Muscle layer of duodenum (tissue), 2 donors: ENCODE results near the gene GUCD1.

Experiments used
- H3K27ac ChIP-seq: one replicate; pipeline ENCODE4 v1.7.0; 2013; ENCODE audit warnings: mild to moderate bottlenecking, low read length
- H3K27me3 ChIP-seq: one replicate; pipeline ENCODE4 v1.7.0; 2013; ENCODE audit warnings: low read depth, mild to moderate bottlenecking, control low read depth, low read length
- H3K36me3 ChIP-seq, 2 donors: one replicate each; pipeline ENCODE4 v1.7.0; 2013; ENCODE audit warnings: low read length in 2 of 2, control low read depth in 1 of 2, mild to moderate bottlenecking in 1 of 2; ENCODE audit not compliant: insufficient read depth in 2 of 2, control insufficient read depth in 1 of 2
- H3K4me1 ChIP-seq, 2 donors: one replicate each; pipeline ENCODE4 v1.7.0; 2013; ENCODE audit warnings: low read length in 2 of 2, mild to moderate bottlenecking in 2 of 2, control low read depth in 1 of 2, moderate library complexity in 1 of 2; ENCODE audit not compliant: insufficient read depth in 2 of 2, control insufficient read depth in 1 of 2
- H3K4me3 ChIP-seq, 2 donors: one replicate each; pipeline ENCODE4 v1.7.0; 2013; ENCODE audit warnings: low read length in 2 of 2, low read depth in 1 of 2, mild to moderate bottlenecking in 1 of 2
- H3K9me3 ChIP-seq, 2 donors: one replicate each; pipeline ENCODE4 v1.7.0; 2013; ENCODE audit warnings: low read length in 2 of 2, control low read depth in 1 of 2, mild to moderate bottlenecking in 1 of 2; ENCODE audit not compliant: control insufficient read depth in 1 of 2
- donor health status: healthy.

Gene GUCD1

DNA sequence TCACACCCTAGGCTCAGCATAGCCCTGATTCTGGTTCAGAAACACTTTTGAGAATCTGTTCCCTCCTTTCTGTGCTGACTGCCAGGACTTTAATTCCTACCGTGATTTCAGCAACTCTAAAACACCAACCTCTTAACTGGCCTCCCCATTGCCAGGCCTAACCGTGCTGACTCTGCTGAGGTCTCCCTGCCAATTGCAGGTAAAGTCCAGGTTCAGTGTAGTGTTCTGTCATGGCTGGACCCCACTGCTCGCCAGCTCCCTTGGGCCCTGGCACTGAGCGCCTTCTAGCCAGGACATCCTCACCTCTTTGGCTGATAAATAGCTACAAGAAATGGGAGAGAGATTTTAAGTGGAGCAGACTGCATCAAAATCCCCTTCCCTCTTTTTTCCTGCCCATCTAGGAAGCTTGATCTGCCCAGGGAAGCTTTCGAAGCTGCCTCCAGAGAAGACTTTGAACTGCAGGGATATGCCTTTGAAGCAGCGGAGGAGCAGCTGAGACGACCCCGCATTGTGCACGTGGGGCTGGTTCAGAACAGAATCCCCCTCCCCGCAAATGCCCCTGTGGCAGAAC lies 55.1 kb downstream of the GUCD1 start:
- Histone ChIP-seq H3K4me1 (peaks cover 0 to 3% of the 10 kb centered on the region in 2 donors), H3K4me3 (no peak overlapping the region), H3K9me3 (no peaks in the 10 kb centered on the region), H3K36me3 (no peaks in the 10 kb centered on the region), H3K27me3 (peaks cover 6% of the 10 kb centered on the region), H3K27ac (no peak overlapping the region)

GRCh38 chr22:24498824-24499223 lies 56.1 kb downstream of the GUCD1 start:
- Histone ChIP-seq H3K36me3 (no peaks in the 10 kb centered on the region), H3K27ac (no peak overlapping the region), H3K9me3 (no peaks in the 10 kb centered on the region), H3K27me3 (peaks cover 14% of the 10 kb centered on the region), H3K4me1 (peaks cover 0 to 5% of the 10 kb centered on the region in 2 donors), H3K4me3 (no peak overlapping the region)

DNA sequence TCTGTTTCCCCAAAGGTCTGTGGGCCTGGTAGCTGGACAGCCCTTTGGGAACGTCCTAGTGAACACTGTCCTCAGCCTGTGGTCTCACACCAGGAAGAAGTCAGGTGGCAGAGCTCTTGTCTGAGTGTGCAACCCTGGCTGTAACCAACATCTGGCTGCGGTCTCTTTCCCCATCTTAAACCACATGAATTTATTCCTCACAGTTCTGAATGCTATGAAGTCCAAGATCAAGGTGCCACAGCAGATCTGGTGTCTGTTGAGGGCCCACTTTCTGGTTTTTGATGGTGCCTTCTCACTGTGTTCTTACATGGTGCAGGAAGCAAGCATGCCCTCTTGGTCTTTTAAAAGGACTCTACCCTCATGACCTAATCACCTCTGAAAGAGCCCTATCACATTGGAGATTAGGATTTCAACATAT lies 57.1 kb downstream of the GUCD1 start:
- Histone ChIP-seq H3K4me1 (peaks cover 0 to 5% of the 10 kb centered on the region in 2 donors), H3K9me3 (no peaks in the 10 kb centered on the region), H3K27ac (no peak overlapping the region), H3K4me3 (no peak overlapping the region), H3K27me3 (peaks cover 17% of the 10 kb centered on the region), H3K36me3 (no peaks in the 10 kb centered on the region)

- Histone ChIP-seq H3K36me3 (no peaks in the 10 kb centered on the region), H3K9me3 (no peaks in the 10 kb centered on the region), H3K4me3 (no peak overlapping the region), H3K27me3 (peaks cover 17% of the 10 kb centered on the region), H3K4me1 (peaks cover 0 to 5% of the 10 kb centered on the region in 2 donors), H3K27ac (no peak overlapping the region)
Observed at GRCh38 chr22:24496661-24497060, 58.3 kb downstream of the GUCD1 start.

DNA sequence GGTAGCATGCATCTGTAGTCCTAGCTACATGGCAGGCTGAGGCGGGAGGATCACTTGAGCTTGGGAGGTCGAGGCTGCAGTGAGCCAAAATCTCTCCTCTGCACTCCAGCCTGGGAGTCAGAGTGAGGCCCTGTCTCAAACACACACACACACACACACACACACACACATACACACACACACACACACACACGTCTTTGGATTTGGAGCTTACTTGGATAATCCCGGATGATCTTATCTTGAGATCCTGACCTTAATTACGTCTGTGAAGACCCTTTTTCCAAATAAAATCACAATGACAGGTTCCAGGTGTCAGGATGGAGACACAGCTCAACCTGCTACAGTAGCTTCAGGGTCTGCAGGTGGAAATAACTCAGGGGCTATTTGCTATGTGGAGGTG lies 58.7 kb downstream of the GUCD1 start:
- peaks cover 17% of the 10 kb centered on the region for H3K27me3 ChIP-seq
- H3K9me3 ChIP-seq = no peaks in the 10 kb centered on the region
- H3K4me1 ChIP-seq = peaks cover 0 to 5% of the 10 kb centered on the region in 2 donors
- no peak overlapping the region for H3K27ac ChIP-seq
- H3K4me3 ChIP-seq = no peak overlapping the region
- no peaks in the 10 kb centered on the region for H3K36me3 ChIP-seq

DNA sequence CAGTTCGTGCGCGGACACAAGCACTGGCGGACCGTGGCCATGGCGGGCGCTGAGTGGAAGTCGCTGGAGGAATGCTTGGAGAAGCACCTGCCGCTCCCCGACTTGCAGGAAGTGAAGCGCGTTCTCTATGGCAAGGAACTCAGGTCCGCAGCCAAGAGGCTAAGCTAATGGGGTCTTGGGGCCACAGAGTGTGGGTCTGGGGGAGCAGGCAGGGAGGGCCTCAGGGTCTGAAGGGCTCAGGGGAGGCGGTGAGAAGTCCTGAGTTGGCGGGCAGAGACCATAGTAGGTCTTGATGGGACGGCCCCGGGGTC lies 59.6 kb downstream of the GUCD1 start:
- no peak overlapping the region for H3K4me3 ChIP-seq
- H3K27ac ChIP-seq = no peak overlapping the region
- no peaks in the 10 kb centered on the region for H3K9me3 ChIP-seq
- peaks cover 17% of the 10 kb centered on the region for H3K27me3 ChIP-seq
- no peaks in the 10 kb centered on the region for H3K36me3 ChIP-seq
- peaks cover 0 to 5% of the 10 kb centered on the region in 2 donors for H3K4me1 ChIP-seq

GRCh38 chr22:24494528-24495364 lies 60.2 kb downstream of the GUCD1 start, which contains the start of gene UPB1:
UPB1 (plus strand) TSS chr22:24495332; CDS start chr22:24495404, 72 bp downstream.
- peaks cover 17% of the 10 kb centered on the region for H3K27me3 ChIP-seq
- no peak within 1 kb of the TSS for H3K27ac ChIP-seq
- H3K4me3 ChIP-seq = peak within 1 kb of the TSS in 1 of 2 donors; percentile 50
- H3K36me3 ChIP-seq = no peaks in the 10 kb centered on the region
- H3K9me3 ChIP-seq = no peaks in the 10 kb centered on the region
- peaks cover 0 to 5% of the 10 kb centered on the region in 2 donors for H3K4me1 ChIP-seq

- H3K4me3 ChIP-seq = peak overlapping the region in 1 of 2 donors; percentile 50
- H3K36me3 ChIP-seq = no peaks in the 10 kb centered on the region
- H3K27ac ChIP-seq = no peak overlapping the region
- H3K9me3 ChIP-seq = no peaks in the 10 kb centered on the region
- H3K4me1 ChIP-seq = peaks cover 0 to 5% of the 10 kb centered on the region in 2 donors
- H3K27me3 ChIP-seq = peaks cover 17% of the 10 kb centered on the region
Observed at GRCh38 chr22:24494167-24494527, 60.8 kb downstream of the GUCD1 start.

DNA sequence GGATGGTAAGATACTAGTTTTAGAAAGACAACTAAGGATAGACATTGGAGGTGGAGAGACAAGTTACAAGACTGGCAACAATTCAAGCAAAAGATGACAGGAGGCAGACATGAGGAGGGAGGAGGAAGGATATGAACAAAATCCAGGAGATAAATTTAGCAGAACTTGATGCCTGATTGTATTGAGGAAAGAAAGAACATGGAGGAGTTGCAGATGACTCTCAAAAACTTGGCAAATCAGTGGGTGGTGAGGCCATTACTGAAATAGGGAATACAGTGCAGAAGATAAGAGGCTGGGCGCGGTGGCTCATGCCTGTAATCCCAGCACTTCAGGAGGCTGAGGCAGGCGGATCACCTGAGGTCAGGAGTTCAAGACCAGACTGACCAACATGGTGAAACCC lies 62.5 kb downstream of the GUCD1 start:
- Histone ChIP-seq H3K4me1 (peaks cover 0 to 5% of the 10 kb centered on the region in 2 donors), H3K9me3 (no peaks in the 10 kb centered on the region), H3K4me3 (no peak overlapping the region), H3K27ac (no peak overlapping the region), H3K27me3 (peaks cover 17% of the 10 kb centered on the region), H3K36me3 (no peaks in the 10 kb centered on the region)
